Posterior vena cava (tissue), 2 donors: Measurements from ENCODE around the gene IL17B. TPM values are rescaled to one million over a fixed set of nuclear protein-coding genes. Genes with fewer than 3 reads are reported as not detected.

Experiments
- DNase-seq: peaks from one replicate; pipeline ENCODE4 v3.0.0-alpha.2; 2020; ENCODE audit warnings: low spot score
- intact Hi-C, 2 donors: fragments of 100-400 bp; cut with DNase I; formaldehyde crosslinking; loops; one replicate each; pipeline versions ENCODE4 v1.14.1 to v1.14.2; 2022 to 2023
- total RNA-seq, 2 donors: library from RNA; stranded (reverse); fragmentation: NEBNext Ultra II Directional; extraction: Animal tissue kit (Norgen Biotek cat#: 25700); gene quantifications; one replicate each; pipeline ENCODE4 v1.2.1, GENCODE V29; 2021
- donor health status: DM: yes; HTN: yes; CAD: no.
- donor health status: DM: yes; HTN: yes; CAD: no.

IL17B gene
- total RNA-seq, 2 donors from 2014 or later: 8.5 to 15.2 TPM

GRCh38 chr5:149386166-149386565 lies 7.1 kb upstream of the IL17B start:
- intact Hi-C loops: loop anchor here in 1 of 2 donors (2.0 kb wide), 1 partner anchor 17 kb away; no protein-coding TSS in a partner anchor

GRCh38 chr5:149383399-149383798 lies 4.3 kb upstream of the IL17B start:
- intact Hi-C loops: loop anchor here (5.0 kb wide), 2 partner anchors 34 to 49 kb away; no protein-coding TSS in a partner anchor
- DNase-seq: peak; percentile 87

More at GRCh38 chr5:149386166-149386565, 7.1 kb upstream of the IL17B start:
- DNase-seq: peak; percentile 31

- intact Hi-C loops: loop anchor here (5.0 kb wide), 2 partner anchors 35 to 50 kb away; no protein-coding TSS in a partner anchor
- peak; percentile 78 for DNase-seq
Measured at GRCh38 chr5:149382517-149383220, 3.6 kb upstream of the IL17B start.

GRCh38 chr5:149381986-149382338 lies 2.9 kb upstream of the IL17B start:
- peak; percentile 94 for DNase-seq
- intact Hi-C loops: loop anchor here (2.0 to 5.0 kb wide), 3 partner anchors 35 to 51 kb away; no protein-coding TSS in a partner anchor

GRCh38 chr5:149381261-149381985 lies 2.3 kb upstream of the IL17B start:
- intact Hi-C loops: loop anchor here (2.0 to 5.0 kb wide), 3 partner anchors 36 to 51 kb away; no protein-coding TSS in a partner anchor
- peak; percentile 53 for DNase-seq

- DNase-seq: peak; percentile 90
- intact Hi-C loops: loop anchor here (2.0 to 5.0 kb wide), 3 partner anchors 37 to 52 kb away; no protein-coding TSS in a partner anchor
Measured at GRCh38 chr5:149380466-149381121, 1.5 kb upstream of the IL17B start.

- intact Hi-C loops: loop anchor here (2.0 to 5.0 kb wide), 3 partner anchors 37 to 53 kb away; no protein-coding TSS in a partner anchor
- DNase-seq: peak; percentile 47
Measured at GRCh38 chr5:149379818-149380374, 804 bp upstream of the IL17B start.

GRCh38 chr5:149378241-149378820 lies 761 bp downstream of the IL17B start:
- intact Hi-C loops: no loop called here
- DNase-seq: peak; percentile 49

GRCh38 chr5:149376711-149377447 lies 2.2 kb downstream of the IL17B start:
- intact Hi-C loops: no loop called here
- peak; percentile 67 for DNase-seq

GRCh38 chr5:149376104-149376503 lies 3.0 kb downstream of the IL17B start:
- peak; percentile 56 for DNase-seq
- intact Hi-C loops: no loop called here

- DNase-seq: no peak
- intact Hi-C loops: no loop called here
Measured at GRCh38 chr5:149375434-149375833, 3.7 kb downstream of the IL17B start.

GRCh38 chr5:149374801-149375200 lies 4.3 kb downstream of the IL17B start:
- intact Hi-C loops: loop anchor here (5.0 kb wide), 2 partner anchors 32 to 68 kb away; no protein-coding TSS in a partner anchor
- DNase-seq: peak; percentile 24

GRCh38 chr5:149374303-149374702 lies 4.8 kb downstream of the IL17B start:
- intact Hi-C loops: loop anchor here (5.0 kb wide), 2 partner anchors 33 to 68 kb away; no protein-coding TSS in a partner anchor

GRCh38 chr5:149372932-149373331 lies 6.2 kb downstream of the IL17B start:
- intact Hi-C loops: loop anchor here (5.0 kb wide), 2 partner anchors 34 to 69 kb away; no protein-coding TSS in a partner anchor
- DNase-seq: no peak

More at GRCh38 chr5:149374303-149374702, 4.8 kb downstream of the IL17B start:
- DNase-seq: peak; percentile 79

- intact Hi-C loops: loop anchor here (5.0 kb wide), 2 partner anchors 35 to 70 kb away; no protein-coding TSS in a partner anchor
- DNase-seq: no peak
Measured at GRCh38 chr5:149372076-149372795, 6.9 kb downstream of the IL17B start.

- intact Hi-C loops: loop anchor here (5.0 kb wide), 2 partner anchors 36 to 71 kb away; no protein-coding TSS in a partner anchor
- no peak for DNase-seq
Measured at GRCh38 chr5:149371296-149371962, 7.7 kb downstream of the IL17B start.

GRCh38 chr5:149370878-149371277 lies 8.2 kb downstream of the IL17B start:
- no peak for DNase-seq
- intact Hi-C loops: loop anchor here (5.0 kb wide), 2 partner anchors 36 to 71 kb away; no protein-coding TSS in a partner anchor
